DOHH2 (cell line): Measurements from ENCODE around the gene SORBS2.
A peak's percentile ranks its signal among the peaks of the same experiment; 100 is the strongest.
"Not testable (repeated sequence)": the region's sequence is repeated elsewhere in the genome, so short reads cannot be mapped to it uniquely, and the experiment has no call there.

Experiments
- H3F3A ChIP-seq: fragments of 200-600 bp; sonication (generic), shearing (Covaris generic); 2 replicates; pipeline ENCODE4 v1.6.0; 2016; ENCODE audit warnings: antibody characterized with exemption, mild to moderate bottlenecking; ENCODE audit not compliant: control insufficient read depth, insufficient read depth
- H3K27ac ChIP-seq: fragments of 200-600 bp; sonication (generic); 2 replicates; pipeline ENCODE4 v1.5.1; 2014; ENCODE audit warnings: low read depth, mild to moderate bottlenecking, low read length, moderate library complexity
- H3K27me3 ChIP-seq: fragments of 200-600 bp; sonication (generic); 2 replicates; pipeline ENCODE4 v1.6.1; 2014; ENCODE audit warnings: mild to moderate bottlenecking, low read length, mixed read lengths; ENCODE audit not compliant: control insufficient read depth
- H3K36me3 ChIP-seq: fragments of 200-600 bp; sonication (generic); 2 replicates; pipeline ENCODE4 v1.6.1; 2014; ENCODE audit warnings: mild to moderate bottlenecking, low read length, moderate library complexity, mixed read lengths; ENCODE audit not compliant: control insufficient read depth
- H3K4me1 ChIP-seq: fragments of 200-600 bp; sonication (generic); 2 replicates; pipeline ENCODE4 v1.6.1; 2014; ENCODE audit warnings: mild to moderate bottlenecking, low read length, mixed read lengths; ENCODE audit not compliant: control insufficient read depth
- H3K4me2 ChIP-seq: fragments of 200-600 bp; sonication (generic); 2 replicates; pipeline ENCODE4 v1.6.0; 2014; ENCODE audit warnings: mild to moderate bottlenecking, low read length, moderate library complexity
- H3K4me3 ChIP-seq: fragments of 200-600 bp; sonication (generic); 2 replicates; pipeline ENCODE4 v1.5.1; 2014; ENCODE audit warnings: mild to moderate bottlenecking, low read length, mixed read lengths
- H3K79me2 ChIP-seq: fragments of 200-600 bp; sonication (generic); 2 replicates; pipeline ENCODE4 v1.6.1; 2014; ENCODE audit warnings: mild to moderate bottlenecking, low read length, mixed read lengths; ENCODE audit not compliant: control insufficient read depth
- H3K9me2 ChIP-seq: fragments of 200-600 bp; sonication (generic); replicated peaks from 2 replicates; pipeline ENCODE4 v1.6.1; 2014; ENCODE audit warnings: mild to moderate bottlenecking, low read length, mixed read lengths; ENCODE audit not compliant: control insufficient read depth
- H3K9me3 ChIP-seq: fragments of 200-600 bp; sonication (generic); 2 replicates; pipeline ENCODE4 v1.6.1; 2014; ENCODE audit warnings: antibody characterized with exemption, low read length, mixed read lengths; ENCODE audit not compliant: control insufficient read depth, insufficient read depth
- H4K20me1 ChIP-seq: fragments of 200-600 bp; sonication (generic); 2 replicates; pipeline ENCODE4 v1.6.0; 2014; ENCODE audit warnings: low read depth, mild to moderate bottlenecking, antibody characterized with exemption, low read length, moderate library complexity; ENCODE audit not compliant: control insufficient read depth, insufficient read depth
- CTCF ChIP-seq: fragments of 200-600 bp; sonication (generic); IDR thresholded peaks from one replicate; pipeline ENCODE4 v1.5.1; 2014; ENCODE audit warnings: antibody characterized with exemption, mild to moderate bottlenecking, low read depth, low read length; ENCODE audit not compliant: poor library complexity, severe bottlenecking
- EZH2phosphoT487 ChIP-seq: fragments of 200-600 bp; sonication (generic); IDR thresholded peaks from 2 replicates; pipeline ENCODE4 v1.6.1; 2017; ENCODE audit warnings: borderline replicate concordance, mild to moderate bottlenecking, antibody characterized with exemption, low read length, moderate library complexity, mixed read lengths

SORBS2 gene

DNA sequence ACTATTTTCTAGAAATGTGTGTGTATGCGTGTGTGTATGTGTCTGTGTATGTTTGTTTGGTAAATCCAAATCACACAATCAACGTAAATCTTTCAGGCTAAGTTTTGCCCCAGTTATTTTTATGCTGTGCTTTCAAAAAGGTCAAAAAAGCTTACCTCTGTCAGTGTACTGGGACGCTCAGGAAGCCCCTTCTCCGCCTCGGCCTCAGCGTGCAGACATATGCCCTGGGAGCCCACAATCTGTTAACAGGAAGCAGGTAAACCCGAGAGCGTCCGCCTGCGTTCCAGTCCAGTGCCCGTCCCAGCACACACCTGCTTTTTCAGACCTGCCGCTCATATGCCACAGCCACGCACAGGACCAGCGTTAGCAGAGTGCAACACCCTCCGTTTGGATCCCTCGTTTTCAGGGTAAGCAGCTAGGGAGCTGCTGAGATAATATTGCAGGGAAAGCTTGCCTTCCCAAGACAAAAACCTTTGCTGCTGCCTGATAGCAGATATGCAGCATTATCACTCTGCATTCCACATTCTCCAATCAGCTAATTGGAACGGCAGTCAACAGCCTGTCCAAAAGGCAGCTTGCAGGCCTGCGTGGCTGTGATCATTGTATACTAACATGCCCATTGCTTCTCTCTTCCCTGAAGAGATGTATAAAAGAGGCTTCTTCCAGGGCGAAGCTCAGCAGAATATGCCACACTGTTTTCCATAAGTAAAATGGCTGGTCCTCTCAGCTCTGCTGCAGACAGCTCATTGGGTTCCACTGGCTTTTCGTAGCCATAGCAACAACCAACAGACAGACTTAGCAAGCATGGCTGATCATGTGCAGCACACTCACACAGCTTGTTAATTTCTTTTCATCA is at the start of gene SORBS2:
Gene SORBS2, minus strand, starts transcription at position 686 of the 856 bp plus-strand sequence. CDS start 121,623 bp downstream, outside the sequence.
- Histone ChIP-seq H3K4me3 (peak within 1 kb of the TSS; percentile 66), H3F3A (peaks cover 6% of the 10 kb centered on the region; the same call in 1 of the 2 replicates), H3K9me2 (no peaks in the 10 kb centered on the region), H4K20me1 (no peaks in the 10 kb centered on the region), H3K79me2 (no peaks in the 10 kb centered on the region), H3K36me3 (no peaks in the 10 kb centered on the region), H3K27me3 (peaks cover 12% of the 10 kb centered on the region), H3K4me2 (peak within 1 kb of the TSS; percentile 86), H3K9me3 (no peaks in the 10 kb centered on the region), H3K4me1 (peaks cover 24% of the 10 kb centered on the region), H3K27ac (peak within 1 kb of the TSS; percentile 40)
- no peak for TF ChIP-seq CTCF
- no peak for TF ChIP-seq EZH2phosphoT487

- Histone ChIP-seq H3F3A (no peaks in the 10 kb centered on the region), H3K9me2 (no peaks in the 10 kb centered on the region), H3K79me2 (no peaks in the 10 kb centered on the region), H3K4me1 (no peaks in the 10 kb centered on the region), H3K4me2 (no peak overlapping the region), H3K27me3 (no peaks in the 10 kb centered on the region), H3K27ac (no peak overlapping the region), H3K9me3 (no peaks in the 10 kb centered on the region), H3K4me3 (no peak overlapping the region), H3K36me3 (no peaks in the 10 kb centered on the region), H4K20me1 (no peaks in the 10 kb centered on the region)
- TF ChIP-seq EZH2phosphoT487 (no peak), CTCF (no peak)
Observed at GRCh38 chr4:185859111-185859510, 47.1 kb upstream of the SORBS2 start.

- H3F3A ChIP-seq, H3K9me2 ChIP-seq, H3K4me1 ChIP-seq, H3K4me3 ChIP-seq, H3K27ac ChIP-seq, H3K27me3 ChIP-seq, H3K79me2 ChIP-seq, H4K20me1 ChIP-seq, H3K4me2 ChIP-seq, H3K9me3 ChIP-seq, H3K36me3 ChIP-seq: not testable (repeated sequence)
Observed at GRCh38 chr4:185857561-185857960, 45.6 kb upstream of the SORBS2 start.

DNA sequence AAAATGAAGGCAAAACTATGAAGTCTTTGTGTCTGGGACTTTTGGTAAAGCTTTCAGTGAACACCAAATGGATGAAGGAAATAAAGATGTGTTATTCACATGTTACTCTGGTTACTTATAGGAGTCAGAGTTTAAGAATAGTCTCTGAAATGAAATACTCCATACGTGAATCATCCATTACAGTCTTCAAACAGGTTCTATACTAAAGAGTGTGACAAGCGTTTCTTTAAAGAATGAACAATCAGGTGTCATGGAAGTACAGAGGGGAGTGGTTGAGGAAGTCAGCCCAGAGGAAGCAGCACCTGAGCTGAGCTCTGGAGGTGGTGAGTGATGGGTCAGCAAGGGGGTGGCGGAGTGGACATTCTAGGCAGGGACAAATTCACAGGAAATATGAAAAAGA is 41.8 kb upstream of the SORBS2 start:
- no peak for TF ChIP-seq CTCF
- Histone ChIP-seq H3K36me3 (no peaks in the 10 kb centered on the region), H3K79me2 (no peaks in the 10 kb centered on the region), H3K4me3 (no peak overlapping the region), H3K9me2 (no peaks in the 10 kb centered on the region), H3K27ac (no peak overlapping the region), H3F3A (no peaks in the 10 kb centered on the region), H3K4me2 (no peak overlapping the region), H4K20me1 (no peaks in the 10 kb centered on the region), H3K4me1 (no peaks in the 10 kb centered on the region), H3K9me3 (no peaks in the 10 kb centered on the region), H3K27me3 (no peaks in the 10 kb centered on the region)
